ENCODE data around the gene BCKDHB.

DNA sequence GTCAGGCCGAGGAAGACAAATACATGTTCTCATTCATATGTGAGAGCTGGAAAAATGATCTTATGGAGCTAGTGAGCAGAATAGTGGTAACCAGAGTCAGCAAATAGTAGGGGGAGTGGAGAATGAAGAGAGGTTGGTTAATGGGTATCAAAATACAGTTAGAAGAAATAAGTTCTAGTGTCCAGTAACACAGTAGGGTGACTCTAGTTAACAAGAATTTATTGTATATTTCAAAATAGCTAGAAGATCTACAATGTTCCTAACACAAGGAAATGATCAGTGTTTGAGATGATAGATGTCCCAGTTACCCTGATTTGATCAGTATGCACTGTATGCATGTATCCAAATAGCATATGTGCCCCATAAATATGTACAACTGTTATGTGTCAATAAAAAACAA, 128.4 kb downstream of the BCKDHB start:
- TF ChIP-seq, protein P1, sequence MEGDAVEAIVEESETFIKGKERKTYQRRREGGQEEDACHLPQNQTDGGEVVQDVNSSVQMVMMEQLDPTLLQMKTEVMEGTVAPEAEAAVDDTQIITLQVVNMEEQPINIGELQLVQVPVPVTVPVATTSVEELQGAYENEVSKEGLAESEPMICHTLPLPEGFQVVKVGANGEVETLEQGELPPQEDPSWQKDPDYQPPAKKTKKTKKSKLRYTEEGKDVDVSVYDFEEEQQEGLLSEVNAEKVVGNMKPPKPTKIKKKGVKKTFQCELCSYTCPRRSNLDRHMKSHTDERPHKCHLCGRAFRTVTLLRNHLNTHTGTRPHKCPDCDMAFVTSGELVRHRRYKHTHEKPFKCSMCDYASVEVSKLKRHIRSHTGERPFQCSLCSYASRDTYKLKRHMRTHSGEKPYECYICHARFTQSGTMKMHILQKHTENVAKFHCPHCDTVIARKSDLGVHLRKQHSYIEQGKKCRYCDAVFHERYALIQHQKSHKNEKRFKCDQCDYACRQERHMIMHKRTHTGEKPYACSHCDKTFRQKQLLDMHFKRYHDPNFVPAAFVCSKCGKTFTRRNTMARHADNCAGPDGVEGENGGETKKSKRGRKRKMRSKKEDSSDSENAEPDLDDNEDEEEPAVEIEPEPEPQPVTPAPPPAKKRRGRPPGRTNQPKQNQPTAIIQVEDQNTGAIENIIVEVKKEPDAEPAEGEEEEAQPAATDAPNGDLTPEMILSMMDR (conservative IDR thresholded peaks at IDR 0.05): no peak
- TF ChIP-seq ZFX (IDR thresholded peaks at IDR 0.05): no peak
